OCI-LY1 (cell line): Measurements from ENCODE around the gene MAGI2.

Experiments used
- H2AFZ ChIP-seq: fragments of 200-600 bp; sonication (generic), shearing (Covaris generic); 2 replicates; pipeline ENCODE4 v1.6.0; 2014; ENCODE audit warnings: antibody characterized with exemption, mild to moderate bottlenecking, low read length
- H3F3A ChIP-seq: fragments of 200-600 bp; sonication (generic), shearing (Covaris generic); 2 replicates; pipeline ENCODE4 v1.6.0; 2014; ENCODE audit warnings: mild to moderate bottlenecking, antibody characterized with exemption, low read length, moderate library complexity; ENCODE audit not compliant: insufficient read depth
- H3K27ac ChIP-seq: fragments of 200-600 bp; sonication (generic); 2 replicates; pipeline ENCODE4 v1.5.1; 2014; ENCODE audit warnings: low read length, mixed run types, mild to moderate bottlenecking, low read depth; ENCODE audit not compliant: poor library complexity, severe bottlenecking
- H3K27me3 ChIP-seq: fragments of 200-600 bp; sonication (generic); 2 replicates; pipeline ENCODE4 v1.6.0; 2014; ENCODE audit warnings: antibody characterized with exemption, mild to moderate bottlenecking, low read length, moderate library complexity; ENCODE audit not compliant: insufficient read depth
- H3K36me3 ChIP-seq: fragments of 200-600 bp; sonication (generic); 2 replicates; pipeline ENCODE4 v1.6.1; 2014; ENCODE audit warnings: mild to moderate bottlenecking, antibody characterized with exemption, low read length, moderate library complexity, mixed read lengths; ENCODE audit not compliant: insufficient read depth
- H3K4me1 ChIP-seq: fragments of 200-600 bp; sonication (generic); 2 replicates; pipeline ENCODE4 v1.5.1; 2014; ENCODE audit warnings: mild to moderate bottlenecking, low read length, moderate library complexity; ENCODE audit not compliant: insufficient read depth, severe bottlenecking
- H3K4me2 ChIP-seq: fragments of 200-600 bp; sonication (generic), shearing (Covaris generic); 2 replicates; pipeline ENCODE4 v1.6.1; 2014; ENCODE audit warnings: low read length
- H3K4me3 ChIP-seq: fragments of 200-600 bp; sonication (generic); 2 replicates; pipeline ENCODE4 v1.5.1; 2014; ENCODE audit warnings: low read length, low read depth, mild to moderate bottlenecking, mixed read lengths; ENCODE audit not compliant: poor library complexity, severe bottlenecking
- H3K79me2 ChIP-seq: fragments of 200-600 bp; shearing (Covaris generic); 2 replicates; pipeline ENCODE4 v1.6.1; 2016; ENCODE audit warnings: mixed run types, low read length, mixed read lengths; ENCODE audit not compliant: insufficient read depth
- H3K9ac ChIP-seq: fragments of 200-600 bp; sonication (generic), shearing (Covaris generic); 2 replicates; pipeline ENCODE4 v1.6.1; 2014; ENCODE audit warnings: mild to moderate bottlenecking, low read length, mixed read lengths
- H3K9me2 ChIP-seq: fragments of 200-600 bp; sonication (generic), shearing (Covaris generic); 2 replicates; pipeline ENCODE4 v1.6.1; 2014; ENCODE audit warnings: low read depth, mild to moderate bottlenecking, low read length, mixed read lengths
- H3K9me3 ChIP-seq: fragments of 200-600 bp; shearing (Covaris generic); 2 replicates; pipeline ENCODE4 v1.6.1; 2014; ENCODE audit warnings: low read length, mixed read lengths
- H4K20me1 ChIP-seq: fragments of 200-600 bp; sonication (generic), shearing (Covaris generic); 2 replicates; pipeline ENCODE4 v1.6.0; 2016; ENCODE audit warnings: mild to moderate bottlenecking, low read length; ENCODE audit not compliant: insufficient read depth
- EZH2 ChIP-seq: fragments of 200-600 bp; sonication (generic), shearing (Covaris generic); IDR thresholded peaks from 2 replicates; pipeline ENCODE4 v1.8.0; 2017; ENCODE audit warnings: borderline replicate concordance, mixed run types, mild to moderate bottlenecking, antibody characterized with exemption, low read length, moderate library complexity, mixed read lengths
- TF ChIP-seq, protein P1 (sequence below): fragments of 200-600 bp; sonication (generic), shearing (Covaris generic); IDR thresholded peaks from 2 replicates; pipeline ENCODE4 v1.5.1; 2017; ENCODE audit warnings: mild to moderate bottlenecking, antibody characterized with exemption, low read length, moderate library complexity, mixed read lengths

Gene MAGI2

DNA sequence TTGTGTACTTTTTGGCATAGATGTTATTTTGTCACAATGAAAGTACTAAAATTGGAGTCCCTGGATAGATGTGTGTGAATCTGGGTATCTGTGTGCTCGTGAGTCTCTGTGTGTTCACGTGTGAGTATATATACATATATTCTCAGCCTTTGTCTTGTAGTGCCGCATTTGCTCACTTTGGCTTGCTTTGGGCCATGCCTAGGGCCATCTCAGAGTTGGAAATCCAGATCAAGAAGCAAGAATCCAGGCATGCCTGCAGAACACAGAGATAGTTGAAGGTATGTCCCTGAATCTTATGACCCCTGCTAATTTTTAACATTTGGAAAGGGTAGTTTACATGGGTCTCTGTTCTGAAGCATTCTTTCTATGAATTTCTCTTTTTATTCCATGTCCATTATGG, 1446.2 kb downstream of the MAGI2 start:
- Histone ChIP-seq H3K9ac (no peak overlapping the region), H3K9me2 (no peaks in the 10 kb centered on the region), H3K4me2 (no peak overlapping the region), H3K9me3 (no peaks in the 10 kb centered on the region), H3F3A (no peaks in the 10 kb centered on the region), H3K79me2 (no peaks in the 10 kb centered on the region), H3K27me3 (peaks cover 4% of the 10 kb centered on the region; the same call in 1 of the 2 replicates), H2AFZ (no peak overlapping the region), H3K27ac (no peak overlapping the region), H4K20me1 (no peaks in the 10 kb centered on the region), H3K4me3 (no peak overlapping the region), H3K4me1 (no peaks in the 10 kb centered on the region), H3K36me3 (no peaks in the 10 kb centered on the region)
- TF ChIP-seq, protein P1, sequence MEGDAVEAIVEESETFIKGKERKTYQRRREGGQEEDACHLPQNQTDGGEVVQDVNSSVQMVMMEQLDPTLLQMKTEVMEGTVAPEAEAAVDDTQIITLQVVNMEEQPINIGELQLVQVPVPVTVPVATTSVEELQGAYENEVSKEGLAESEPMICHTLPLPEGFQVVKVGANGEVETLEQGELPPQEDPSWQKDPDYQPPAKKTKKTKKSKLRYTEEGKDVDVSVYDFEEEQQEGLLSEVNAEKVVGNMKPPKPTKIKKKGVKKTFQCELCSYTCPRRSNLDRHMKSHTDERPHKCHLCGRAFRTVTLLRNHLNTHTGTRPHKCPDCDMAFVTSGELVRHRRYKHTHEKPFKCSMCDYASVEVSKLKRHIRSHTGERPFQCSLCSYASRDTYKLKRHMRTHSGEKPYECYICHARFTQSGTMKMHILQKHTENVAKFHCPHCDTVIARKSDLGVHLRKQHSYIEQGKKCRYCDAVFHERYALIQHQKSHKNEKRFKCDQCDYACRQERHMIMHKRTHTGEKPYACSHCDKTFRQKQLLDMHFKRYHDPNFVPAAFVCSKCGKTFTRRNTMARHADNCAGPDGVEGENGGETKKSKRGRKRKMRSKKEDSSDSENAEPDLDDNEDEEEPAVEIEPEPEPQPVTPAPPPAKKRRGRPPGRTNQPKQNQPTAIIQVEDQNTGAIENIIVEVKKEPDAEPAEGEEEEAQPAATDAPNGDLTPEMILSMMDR, result no peak
- no peak for TF ChIP-seq EZH2

DNA sequence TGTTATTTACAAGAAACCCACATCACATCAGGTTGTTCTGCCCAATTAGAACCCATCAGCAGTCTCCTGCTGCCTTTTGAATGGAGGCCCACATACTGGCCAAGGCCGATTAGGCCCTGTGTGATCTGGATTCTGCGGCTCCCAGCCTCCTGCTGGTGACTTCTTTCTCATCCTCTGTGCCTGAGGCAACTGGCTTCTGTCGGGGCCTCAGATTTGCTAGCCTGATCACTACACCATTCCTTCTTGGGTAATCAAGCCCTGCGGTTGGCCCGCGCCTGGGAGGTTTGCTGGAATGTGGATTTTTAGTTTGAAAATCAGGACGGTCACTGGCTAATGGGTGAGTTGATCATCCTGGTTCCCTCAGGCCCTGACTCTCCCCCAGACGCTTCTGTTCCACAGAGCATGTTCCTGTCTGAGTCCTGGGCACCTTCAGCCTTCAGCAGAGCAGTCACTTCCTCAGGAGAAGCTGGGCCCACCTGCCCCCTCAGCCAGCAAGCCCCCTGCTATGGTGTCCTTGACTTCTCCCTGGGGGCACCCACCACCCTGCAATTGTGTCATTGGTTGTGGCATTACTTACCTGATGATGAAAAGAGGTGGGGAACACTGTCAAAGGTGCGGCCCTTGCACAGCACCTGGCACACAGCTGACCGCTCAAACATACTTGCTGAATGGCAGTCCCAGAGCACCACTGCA, 1447.3 kb downstream of the MAGI2 start:
- H3K4me2 ChIP-seq, result no peak overlapping the region
- no peaks in the 10 kb centered on the region for H3K36me3 ChIP-seq
- no peaks in the 10 kb centered on the region for H3K9me3 ChIP-seq
- no peak overlapping the region for H3K4me3 ChIP-seq
- no peaks in the 10 kb centered on the region for H3F3A ChIP-seq
- H3K9me2 ChIP-seq, result no peaks in the 10 kb centered on the region
- H3K79me2 ChIP-seq, result no peaks in the 10 kb centered on the region
- TF ChIP-seq, protein P1, result no peak
- no peak for TF ChIP-seq EZH2
- peaks cover 2% of the 10 kb centered on the region; the same call in 1 of the 2 replicates for H3K27me3 ChIP-seq
- H3K9ac ChIP-seq, result no peak overlapping the region
- no peak overlapping the region for H3K27ac ChIP-seq
- H3K4me1 ChIP-seq, result no peaks in the 10 kb centered on the region
- H4K20me1 ChIP-seq, result no peaks in the 10 kb centered on the region
- H2AFZ ChIP-seq, result no peak overlapping the region

DNA sequence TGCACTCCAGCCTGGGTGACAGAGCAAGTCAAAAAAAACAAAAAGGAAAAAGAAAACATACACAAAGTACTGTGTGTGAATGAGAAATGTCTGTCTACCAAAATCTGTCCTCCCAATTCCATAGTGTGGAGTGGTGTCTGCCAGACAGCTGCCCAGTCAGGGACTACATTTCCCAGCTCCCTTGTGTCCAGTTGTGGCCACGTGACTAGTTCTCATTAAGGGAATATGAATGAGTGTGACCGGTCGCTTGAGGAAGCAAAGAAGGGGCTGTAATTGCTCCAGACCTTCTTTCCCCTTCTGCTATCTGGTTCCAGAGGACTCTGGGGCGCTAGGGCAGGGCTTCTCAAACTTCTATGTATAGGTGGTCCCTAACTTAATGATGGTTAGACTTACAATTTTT, 1450.8 kb downstream of the MAGI2 start:
- H4K20me1 ChIP-seq, result no peaks in the 10 kb centered on the region
- no peaks in the 10 kb centered on the region for H3K36me3 ChIP-seq
- H3K4me2 ChIP-seq, result no peak overlapping the region

More for the DNA sequence above, 1450.8 kb downstream of the MAGI2 start:
- H3F3A ChIP-seq, result no peaks in the 10 kb centered on the region
- no peak overlapping the region for H3K4me3 ChIP-seq
- no peaks in the 10 kb centered on the region for H3K9me2 ChIP-seq
- no peak overlapping the region for H3K27ac ChIP-seq
- no peak overlapping the region for H3K9ac ChIP-seq
- H3K79me2 ChIP-seq, result no peaks in the 10 kb centered on the region
- no peak overlapping the region for H2AFZ ChIP-seq
- TF ChIP-seq EZH2, result no peak
- TF ChIP-seq, protein P1, result no peak
- no peaks in the 10 kb centered on the region for H3K9me3 ChIP-seq
- H3K27me3 ChIP-seq, result no peaks in the 10 kb centered on the region
- no peaks in the 10 kb centered on the region for H3K4me1 ChIP-seq
